TTC549 (cell line): ENCODE data around the gene SFRP4.
"Not testable (repeated sequence)": the region's sequence is repeated elsewhere in the genome, so short reads cannot be mapped to it uniquely, and the experiment has no call there.

ENCODE experiments used
- FAIRE-seq: peaks from 2 replicates; lab custom pipeline; 2012; peaks lifted over from hg19 to GRCh38; lab: Jason Lieb, UNC

Gene SFRP4

GRCh38 chr7:37916673-37917660 is at the start of gene SFRP4:
Gene SFRP4, minus strand, starts transcription at chr7:37916817. Its CDS starts 280 bp downstream, at chr7:37916537.
- no peak for FAIRE-seq

DNA sequence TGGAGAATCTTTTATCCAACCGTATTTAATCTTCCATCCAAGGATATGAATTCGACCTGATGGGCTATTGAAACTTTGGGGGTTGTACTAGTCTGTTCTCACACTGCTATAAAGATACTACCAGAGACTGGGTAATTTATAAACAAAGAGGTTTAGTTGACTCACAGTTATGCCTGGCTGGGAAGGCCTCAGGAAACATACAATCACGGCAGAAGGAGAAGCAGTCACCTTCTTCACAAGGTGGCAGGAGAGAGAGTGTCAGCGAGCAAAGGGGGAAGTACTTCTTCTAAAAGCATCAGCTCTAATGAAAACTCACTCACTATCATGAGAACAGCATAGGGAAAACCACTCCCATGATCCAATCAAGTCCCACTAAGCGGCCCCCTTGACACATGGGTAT is 47.6 kb upstream of the SFRP4 start:
- no peak for FAIRE-seq

DNA sequence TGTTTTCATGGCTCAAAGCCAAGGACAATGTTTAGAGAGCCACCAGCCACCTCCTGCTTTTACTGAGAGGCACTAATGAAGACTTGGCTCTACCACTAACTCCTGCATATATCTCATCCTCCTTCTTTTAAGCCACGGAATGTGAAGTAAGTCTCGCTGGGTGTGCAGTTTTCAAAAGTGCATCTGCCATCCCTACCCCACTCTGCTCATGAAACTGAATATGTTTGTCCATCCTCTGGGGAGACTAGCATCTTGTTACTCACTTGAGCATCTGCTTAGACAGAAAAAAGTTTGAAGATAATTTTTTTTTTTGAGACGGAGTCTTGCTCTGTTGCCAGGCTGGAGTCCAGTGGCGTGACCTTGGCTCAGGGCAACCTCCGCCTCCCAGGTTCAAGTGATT is 44.6 kb upstream of the SFRP4 start:
- no peak for FAIRE-seq

GRCh38 chr7:37960483-37960882 is 43.9 kb upstream of the SFRP4 start:
- no peak for FAIRE-seq

- no peak for FAIRE-seq
Measured at GRCh38 chr7:37957221-37957970, 40.8 kb upstream of the SFRP4 start.

DNA sequence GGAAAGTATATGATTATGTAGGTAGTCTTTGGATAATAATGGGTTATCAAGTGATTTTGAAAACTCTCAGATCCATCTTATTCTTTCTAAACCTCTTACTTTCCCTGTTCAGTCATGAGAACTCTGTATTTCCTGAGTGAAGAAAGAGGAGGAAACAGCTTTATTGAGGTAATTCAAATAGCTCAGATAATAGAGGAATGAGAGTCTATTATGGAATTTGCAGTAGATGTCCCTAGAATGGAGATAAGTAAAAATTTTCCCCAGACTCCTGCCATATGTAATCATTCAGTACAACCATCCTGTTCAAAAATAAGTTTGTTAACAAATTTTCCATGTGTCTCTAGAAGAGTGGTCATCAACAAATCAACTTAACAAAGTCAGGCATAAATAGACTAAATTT is 40.2 kb upstream of the SFRP4 start:
- no peak for FAIRE-seq

GRCh38 chr7:37954217-37954616 is 37.6 kb upstream of the SFRP4 start:
- FAIRE-seq: not testable (repeated sequence)

GRCh38 chr7:37952240-37952639 is 35.6 kb upstream of the SFRP4 start:
- FAIRE-seq: no peak

- FAIRE-seq: no peak
Measured at GRCh38 chr7:37947941-37948210, 31.3 kb upstream of the SFRP4 start.

GRCh38 chr7:37947138-37947940 is 30.7 kb upstream of the SFRP4 start:
- FAIRE-seq: no peak

DNA sequence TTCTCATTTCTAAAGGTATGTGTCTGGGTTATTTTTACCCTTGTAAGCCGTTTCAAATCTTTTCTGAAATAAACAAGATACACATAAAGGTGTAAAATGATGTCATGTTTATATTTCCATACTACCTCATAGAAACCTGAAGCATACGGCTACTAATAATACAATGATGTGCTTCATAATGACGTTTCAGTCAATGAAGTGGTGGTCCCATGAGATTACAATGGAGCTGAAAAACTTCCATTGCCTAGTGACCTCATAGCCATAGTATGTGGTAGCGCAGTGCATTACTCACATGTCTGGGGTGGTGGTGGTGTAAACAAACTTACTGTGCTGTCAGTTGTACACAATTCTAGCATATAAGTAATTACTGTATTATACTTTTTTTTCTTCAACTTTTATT is 28.7 kb upstream of the SFRP4 start:
- FAIRE-seq: no peak

DNA sequence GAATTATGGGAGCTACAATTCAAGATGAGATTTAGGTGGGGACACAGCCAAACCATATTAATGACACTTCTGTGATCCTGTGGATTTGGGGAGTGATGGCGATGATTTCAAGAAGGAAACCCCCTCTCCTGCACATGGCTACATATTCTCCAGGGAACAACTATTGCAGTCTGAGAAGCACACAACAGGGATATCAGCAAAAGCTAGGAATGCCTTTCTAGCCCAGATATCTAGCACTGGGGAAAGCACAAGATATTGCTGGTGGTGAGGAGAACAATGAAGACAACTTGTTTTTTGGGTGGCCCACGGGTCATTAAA is 28.1 kb upstream of the SFRP4 start:
- FAIRE-seq: no peak

DNA sequence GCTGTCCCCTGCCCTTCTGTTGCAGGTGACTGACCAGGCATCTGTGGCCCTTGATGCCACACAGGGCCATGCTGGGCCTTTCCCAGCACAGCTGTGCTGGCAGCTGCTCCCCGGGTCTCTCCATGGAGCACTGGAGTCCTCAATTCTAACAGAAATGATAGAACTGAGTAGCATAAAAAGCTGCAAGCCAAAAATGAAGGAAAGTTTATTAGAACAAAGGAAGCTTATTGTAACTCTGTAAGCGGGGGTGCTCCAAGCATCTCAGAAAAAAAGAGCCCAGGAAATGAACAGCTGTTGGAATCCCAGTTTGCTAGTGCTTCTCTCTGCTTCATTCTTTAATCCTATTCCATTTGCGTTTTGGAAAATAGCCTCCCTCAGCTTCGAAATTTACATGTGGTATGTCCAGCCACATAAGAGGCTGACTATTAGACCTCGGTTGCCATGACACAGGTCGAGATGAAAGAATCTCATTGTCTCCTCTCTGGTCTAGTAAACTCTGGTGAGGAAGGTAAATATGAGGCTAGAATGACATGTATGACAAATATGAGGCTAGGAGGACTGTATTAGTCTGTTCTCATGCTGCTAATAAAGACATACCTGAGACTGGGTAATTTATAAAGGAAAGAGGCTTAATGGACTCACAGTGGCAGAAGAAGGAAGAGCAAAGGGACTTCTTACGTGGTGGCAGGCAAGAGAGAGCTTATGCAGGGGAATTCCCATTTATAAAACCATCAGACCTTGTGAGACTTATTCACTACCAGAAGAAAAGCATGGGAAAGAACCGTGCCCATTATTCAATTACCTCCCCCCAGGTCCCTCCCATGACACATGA is 27.5 kb upstream of the SFRP4 start:
- no peak for FAIRE-seq

- FAIRE-seq: no peak
Measured at GRCh38 chr7:37942934-37943610, 26.5 kb upstream of the SFRP4 start.

GRCh38 chr7:37933018-37933566 is 16.5 kb upstream of the SFRP4 start:
- FAIRE-seq: no peak

GRCh38 chr7:37932543-37932942 is 15.9 kb upstream of the SFRP4 start:
- no peak for FAIRE-seq

GRCh38 chr7:37930226-37930948 is 13.8 kb upstream of the SFRP4 start:
- no peak for FAIRE-seq

GRCh38 chr7:37928878-37929277 is 12.3 kb upstream of the SFRP4 start:
- FAIRE-seq: no peak

DNA sequence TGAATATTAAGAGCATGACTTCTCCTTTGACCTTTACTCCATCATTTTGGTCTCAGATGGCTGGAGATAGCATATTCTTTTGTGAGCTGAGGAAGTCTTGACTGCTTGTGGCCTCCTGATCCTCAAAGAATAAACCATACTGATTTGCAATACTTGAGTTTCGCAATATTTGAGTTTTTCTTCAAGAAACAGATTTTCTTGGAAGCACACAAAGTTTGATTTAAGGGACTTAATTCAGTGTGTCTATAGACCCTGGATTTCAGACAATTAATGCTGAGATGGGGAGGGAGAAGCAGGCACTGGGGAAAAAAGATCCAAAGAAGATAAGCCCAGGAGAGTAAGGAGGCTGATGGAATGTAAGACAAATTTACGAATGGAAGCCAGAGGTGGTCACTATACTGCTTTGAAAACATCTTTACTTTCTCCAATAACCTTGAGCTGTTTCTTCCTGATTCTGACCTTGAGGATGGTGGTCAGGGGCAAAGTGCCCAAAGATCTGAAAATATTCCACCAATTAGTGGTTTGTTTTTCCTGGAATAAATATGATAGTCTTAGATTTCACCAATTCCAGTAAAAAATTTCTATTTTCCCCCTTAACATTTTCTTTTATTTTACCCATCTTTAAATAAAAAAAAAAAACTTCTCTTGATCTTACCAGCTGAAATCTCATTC is 11.3 kb upstream of the SFRP4 start:
- FAIRE-seq: no peak

- no peak for FAIRE-seq
Measured at GRCh38 chr7:37925620-37926019, 9.0 kb upstream of the SFRP4 start.
